Activated naive CD4-positive, alpha-beta T cell treated with anti-CD3 and anti-CD28 coated beads, Interleukin-2, amount 10 ng/mL, durations not matched to agents 5 hours and 36 hours (primary cell): ENCODE results near the gene NDUFS2. TPM values are rescaled to one million over a fixed set of nuclear protein-coding genes. Genes with fewer than 3 reads are reported as not detected.

Experiments used
- microRNA-seq: library from miRNA; unstranded; fragments of <30 nt; microRNA quantifications from one replicate; pipeline ENCODE4 v1.2.0, GENCODE V29; 2022; ENCODE audit warnings: borderline microRNAs expressed, borderline replicate concordance
- total RNA-seq, 2 experiments: library from RNA; stranded (reverse); gene quantifications; one replicate each; pipeline ENCODE4 v1.2.3, GENCODE V29; 2021

NDUFS2 gene
- 10 to 100 TPM; 82.5 to 90.4 TPM for total RNA-seq

GRCh38 chr1:161201836-161202712, at the start of gene NDUFS2:
TSS of gene NDUFS2 (plus strand) at chr1:161202367. CDS start at chr1:161202386, 19 bp downstream.

DNA sequence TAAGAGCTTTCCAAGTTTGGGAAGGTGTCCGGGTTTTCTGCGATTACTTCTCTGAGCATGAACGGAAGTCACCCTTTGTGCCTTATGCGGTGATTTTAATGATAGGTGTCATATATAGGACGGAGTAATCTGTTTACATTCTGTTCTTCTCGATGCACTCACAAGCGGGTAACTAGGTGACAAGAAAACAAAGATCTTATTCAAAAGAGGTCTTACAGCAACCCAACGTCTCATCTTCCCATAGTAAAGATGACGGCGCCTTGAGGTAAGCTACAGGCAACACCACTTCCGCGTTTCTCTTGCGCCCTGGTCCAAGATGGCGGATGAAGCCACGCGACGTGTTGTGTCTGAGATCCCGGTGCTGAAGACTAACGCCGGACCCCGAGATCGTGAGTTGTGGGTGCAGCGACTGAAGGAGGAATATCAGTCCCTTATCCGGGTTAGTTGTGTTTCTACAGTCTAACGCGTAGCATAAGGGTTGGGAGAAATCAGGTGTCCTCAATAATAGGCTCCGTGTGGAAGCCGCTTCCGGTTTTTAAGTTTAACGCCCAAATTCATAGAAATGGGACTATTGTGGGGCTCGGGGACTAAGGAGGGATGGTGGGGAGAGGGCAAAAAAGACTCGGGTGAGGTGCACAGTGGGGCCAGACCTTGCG, 48.4 kb upstream of the NDUFS2 start, which contains the start of gene UFC1:
Gene UFC1 (plus strand): TSS at position 297 of the 656 bp plus-strand sequence. CDS start 20 bp downstream, at position 317.

GRCh38 chr1:161159087-161159912, 42.9 kb upstream of the NDUFS2 start, which contains the start of gene USP21:
TSS of gene USP21 (plus strand) at chr1:161159500. CDS start at chr1:161160641, 1,141 bp downstream.

DNA sequence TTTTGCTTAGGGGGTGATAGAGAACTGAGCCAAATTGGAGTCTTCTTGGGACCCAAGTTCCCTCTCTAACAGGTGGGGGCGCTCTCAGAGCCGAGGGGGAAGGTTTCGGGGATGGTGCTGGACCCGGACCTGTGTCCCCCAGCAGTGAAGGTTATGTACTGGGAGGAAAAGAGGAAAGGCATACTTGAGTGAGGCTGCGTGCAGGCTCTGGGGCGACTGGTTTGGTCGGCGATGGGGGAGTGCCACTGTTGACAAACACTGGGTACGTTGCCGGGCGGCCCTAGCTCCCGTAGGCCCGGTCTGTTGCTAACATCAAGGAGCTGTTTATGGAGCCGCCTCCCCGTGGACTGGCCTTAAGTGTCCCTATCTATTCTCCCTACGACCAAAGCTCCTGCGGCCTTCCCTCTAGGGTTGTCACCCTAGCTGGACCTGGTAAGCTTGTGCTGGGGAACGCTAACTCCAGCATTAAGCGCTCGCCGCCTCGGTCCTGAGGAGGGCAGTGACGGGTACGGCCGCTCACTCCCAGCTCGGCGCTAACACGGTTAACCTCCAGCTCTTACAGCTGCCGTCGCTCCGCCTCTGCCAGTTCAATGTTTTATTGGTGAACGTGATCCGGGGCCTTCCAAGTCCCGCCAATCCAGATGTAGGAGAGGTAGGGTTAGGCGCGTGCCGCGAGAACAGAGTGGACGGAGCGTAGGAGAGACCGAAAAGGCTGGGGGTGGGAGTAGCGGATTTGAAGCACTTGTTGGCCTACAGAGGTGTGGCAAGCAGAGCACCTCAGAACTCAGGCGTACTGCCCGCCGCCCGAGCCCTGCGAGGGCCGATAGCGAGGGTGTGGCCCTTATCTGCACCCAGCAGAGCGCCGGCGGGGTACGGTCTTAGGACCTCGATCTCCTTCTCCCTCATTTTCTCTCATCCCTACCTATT, 36.2 kb upstream of the NDUFS2 start, which contains the start of gene PPOX:
Gene PPOX (plus strand): TSS at position 685 of the 927 bp plus-strand sequence. CDS start 422 bp downstream, outside the sequence.

GRCh38 chr1:161177112-161177935, 24.8 kb upstream of the NDUFS2 start, which contains the start of gene B4GALT3:
TSS of gene B4GALT3 (minus strand) at chr1:161177507. CDS start at chr1:161176060, 1,447 bp downstream.

GRCh38 chr1:161198897-161199431, 3.2 kb upstream of the NDUFS2 start, which contains the start of gene ADAMTS4:
TSS of gene ADAMTS4 (minus strand) at chr1:161199054. CDS start at chr1:161198627, 427 bp downstream.

GRCh38 chr1:161215076-161215475, 12.9 kb downstream of the NDUFS2 start, which contains the start of gene FCER1G:
TSS of gene FCER1G (plus strand) at chr1:161215295. CDS start at chr1:161215322, 27 bp downstream.

DNA sequence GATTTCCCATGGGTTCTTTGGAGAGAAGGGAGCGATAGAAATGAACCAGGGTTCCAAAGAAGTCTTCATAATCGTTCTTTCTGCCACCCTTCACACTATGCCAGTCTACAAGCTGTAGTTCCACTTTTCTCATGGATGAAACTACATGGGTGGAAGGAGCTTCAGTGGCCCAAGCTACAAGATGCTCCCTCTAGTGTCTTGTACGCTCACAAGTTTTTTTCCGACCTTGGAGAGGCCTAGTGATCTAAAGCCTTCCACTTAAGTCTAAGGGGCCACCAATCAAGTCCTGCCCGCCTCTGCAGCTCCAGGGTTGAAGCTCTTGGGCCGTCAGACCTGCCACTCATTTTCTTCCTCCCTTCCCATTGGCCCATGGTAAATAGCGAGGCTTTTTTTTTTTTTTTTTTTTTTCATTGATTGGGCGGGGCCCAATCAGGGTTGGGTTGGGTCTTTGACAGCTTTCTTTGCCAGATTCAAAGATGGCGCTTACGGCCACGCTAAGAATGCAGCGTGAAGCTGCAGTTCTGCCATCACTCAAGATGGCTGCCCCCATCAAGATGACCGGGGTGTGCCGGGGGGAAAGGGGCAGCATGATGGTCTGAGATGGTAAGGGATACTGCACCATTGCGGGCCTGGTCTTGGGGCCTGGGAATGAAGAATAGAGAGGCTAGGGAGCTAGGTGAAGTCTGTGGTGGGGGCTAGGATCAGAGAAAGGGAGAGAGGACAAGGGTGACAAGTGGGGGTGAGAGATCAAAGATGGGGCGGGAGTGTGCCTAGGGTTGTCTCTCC, 23.6 kb downstream of the NDUFS2 start, which contains the start of gene TOMM40L:
Gene TOMM40L (plus strand): TSS at position 527 of the 786 bp plus-strand sequence. CDS start 430 bp downstream, outside the sequence.

DNA sequence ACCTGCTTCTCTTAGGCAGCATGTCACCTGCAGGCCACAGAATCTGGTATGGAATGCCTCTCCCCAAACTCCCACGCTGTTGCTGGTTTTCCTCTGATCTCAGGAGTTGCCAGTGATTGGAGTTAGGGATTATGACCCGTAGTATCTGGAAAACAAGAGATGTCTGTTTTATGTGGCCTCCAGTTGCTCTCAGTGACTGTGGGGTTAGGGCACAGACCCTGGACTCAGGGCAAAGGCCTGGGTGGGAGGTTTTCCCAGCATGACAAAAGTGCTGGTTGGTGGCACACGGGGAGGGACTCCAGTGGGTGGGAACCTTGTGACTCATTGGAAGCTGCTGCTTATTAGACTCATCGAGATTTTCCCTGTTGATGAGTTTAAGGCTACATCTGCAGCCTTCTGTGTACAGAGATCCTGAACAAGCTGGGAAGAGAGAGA, 35.9 kb downstream of the NDUFS2 start, which contains the start of gene NR1I3:
Gene NR1I3 (minus strand): TSS at position 165 of the 435 bp plus-strand sequence. CDS start 1,638 bp downstream, outside the sequence.

GRCh38 chr1:161258439-161259344, 56.5 kb downstream of the NDUFS2 start, which contains the start of gene PCP4L1:
TSS of gene PCP4L1 (plus strand) at chr1:161258745. CDS start at chr1:161258975, 230 bp downstream.

Small RNA genes within 50 kb of the gene (microRNA-seq; reads per million reads assigned to microRNA genes)
- gene MIR5187 = not detected

Other genes starting within 250 kb of the NDUFS2 start
- not detected for gene ITLN2, start 247.6 kb upstream of the NDUFS2 start, total RNA-seq
- 10 to 100 TPM; 16.2 to 20.7 TPM for gene F11R, start 181.2 kb upstream of the NDUFS2 start, total RNA-seq
- gene TSTD1, start 163.4 kb upstream of the NDUFS2 start, total RNA-seq = 10 to 100 TPM; 60.7 to 63.0 TPM
- gene USF1, start 156.4 kb upstream of the NDUFS2 start, total RNA-seq = 10 to 100 TPM; 62.5 to 63.9 TPM
- 100 to 1,000 TPM; 304 to 324 TPM for gene ARHGAP30, start 132.5 kb upstream of the NDUFS2 start, total RNA-seq
- gene NECTIN4, start 112.8 kb upstream of the NDUFS2 start, total RNA-seq = not detected
- gene KLHDC9, start 104.0 kb upstream of the NDUFS2 start, total RNA-seq = under 1 TPM; 0.58 to 0.63 TPM
- gene PFDN2, start 84.3 kb upstream of the NDUFS2 start, total RNA-seq = 10 to 100 TPM; 47.2 to 48.3 TPM
- 10 to 100 TPM; 38.3 to 39.0 TPM for gene NIT1, start 84.3 kb upstream of the NDUFS2 start, total RNA-seq
- gene DEDD, start 69.7 kb upstream of the NDUFS2 start, total RNA-seq = 10 to 100 TPM; 30.2 to 35.5 TPM
- gene UFC1, start 48.4 kb upstream of the NDUFS2 start, total RNA-seq = 100 to 1,000 TPM; 123 to 125 TPM
- 10 to 100 TPM; 31.2 to 35.6 TPM for gene USP21, start 42.9 kb upstream of the NDUFS2 start, total RNA-seq
- gene PPOX, start 35.9 kb upstream of the NDUFS2 start, total RNA-seq = 10 to 100 TPM; 35.8 to 39.2 TPM
- 10 to 100 TPM; 43.6 to 52.2 TPM for gene B4GALT3, start 24.9 kb upstream of the NDUFS2 start, total RNA-seq
- gene ADAMTS4, start 3.3 kb upstream of the NDUFS2 start, total RNA-seq = 1 to 10 TPM; 1.8 to 1.9 TPM
- gene FCER1G, start 12.9 kb downstream of the NDUFS2 start, total RNA-seq = 1 to 10 TPM; 2.7 to 2.9 TPM
- gene APOA2, start 21.3 kb downstream of the NDUFS2 start, total RNA-seq = not detected
- gene TOMM40L, start 23.7 kb downstream of the NDUFS2 start, total RNA-seq = 10 to 100 TPM; 19.6 to 20.4 TPM
- not detected for gene NR1I3, start 35.8 kb downstream of the NDUFS2 start, total RNA-seq
- gene PCP4L1, start 56.4 kb downstream of the NDUFS2 start, total RNA-seq = under 1 TPM; 0.26 to 0.71 TPM
- gene MPZ, start 107.6 kb downstream of the NDUFS2 start, total RNA-seq = 1 to 10 TPM; 4.8 to 6.1 TPM
- 100 to 1,000 TPM; 148 to 153 TPM for gene SDHC, start 112.0 kb downstream of the NDUFS2 start, total RNA-seq
- gene CFAP126, start 165.5 kb downstream of the NDUFS2 start, total RNA-seq = not detected